ENCODE data around the gene IQGAP1.
A peak's percentile ranks its signal among the peaks of the same experiment; 100 is the strongest.

- TF ChIP-seq CTCF (IDR thresholded peaks at IDR 0.05; ENCODE audit: low read depth, low read length, missing input control) (no peak), TAF1 (conservative IDR thresholded peaks at IDR 0.05) (no peak), EGR1 (IDR thresholded peaks at IDR 0.05; ENCODE audit: low read depth in 2 of 2) (no peak), SP1 (IDR thresholded peaks at IDR 0.05) (peak; percentile 85), FOXA1 (IDR thresholded peaks at IDR 0.05) (no peak), REST (IDR thresholded peaks at IDR 0.05) (no peak), RAD21 (IDR thresholded peaks at IDR 0.05) (peak in 1 of 2 donors; percentile 27), GABPA (IDR thresholded peaks at IDR 0.05 in 1 of 2, conservative IDR thresholded peaks at IDR 0.05 in 1 of 2) (peak; percentile 45 to 85), YY1 (IDR thresholded peaks at IDR 0.05) (peak; percentile 76), RXRA (IDR thresholded peaks at IDR 0.05) (peak; percentile 43 to 64), JUND (IDR thresholded peaks at IDR 0.05) (no peak), MAX (IDR thresholded peaks at IDR 0.05) (no peak)
These were observed at the start of gene IQGAP1 for GRCh38 chr15:90387534-90388461.

Data from liver (tissue), 3 donors.